ENCODE measurements around the gene WDR64.

The WDR64 gene

GRCh38 chr1:241713316-241713715 lies 61.2 kb downstream of the WDR64 start:
- no peak for DNase-seq (ENCODE audit: low spot score)
- no peak for TF ChIP-seq CTCF (IDR thresholded peaks at IDR 0.05; ENCODE audit: extremely low read depth, missing control alignments)

GRCh38 chr1:241714321-241715218 lies 62.5 kb downstream of the WDR64 start:
- no peak for DNase-seq (ENCODE audit: low spot score)
- TF ChIP-seq CTCF (IDR thresholded peaks at IDR 0.05; ENCODE audit: extremely low read depth, missing control alignments), result no peak

- TF ChIP-seq CTCF (IDR thresholded peaks at IDR 0.05; ENCODE audit: extremely low read depth, missing control alignments), result no peak
- DNase-seq (ENCODE audit: low spot score), result no peak
Observed at GRCh38 chr1:241715435-241715834, 63.4 kb downstream of the WDR64 start.

- TF ChIP-seq CTCF (IDR thresholded peaks at IDR 0.05; ENCODE audit: extremely low read depth, missing control alignments), result no peak
- no peak for DNase-seq (ENCODE audit: low spot score)
Observed at GRCh38 chr1:241715956-241716355, 63.9 kb downstream of the WDR64 start.

- DNase-seq (ENCODE audit: low spot score), result no peak
- TF ChIP-seq CTCF (IDR thresholded peaks at IDR 0.05; ENCODE audit: extremely low read depth, missing control alignments), result no peak
Observed at GRCh38 chr1:241716915-241717656, 65.0 kb downstream of the WDR64 start.

GRCh38 chr1:241717975-241718374 lies 65.9 kb downstream of the WDR64 start:
- no peak for TF ChIP-seq CTCF (IDR thresholded peaks at IDR 0.05; ENCODE audit: extremely low read depth, missing control alignments)
- no peak for DNase-seq (ENCODE audit: low spot score)

GRCh38 chr1:241721011-241721410 lies 68.9 kb downstream of the WDR64 start:
- no peak for TF ChIP-seq CTCF (IDR thresholded peaks at IDR 0.05; ENCODE audit: extremely low read depth, missing control alignments)
- DNase-seq (ENCODE audit: low spot score), result no peak

Data from GM20000 (cell line).